Measurements from ENCODE around the gene LCMT1. TPM values are rescaled to one million over a fixed set of nuclear protein-coding genes. Genes with fewer than 3 reads are reported as not detected.

The LCMT1 gene
- total and polyA plus RNA-seq, 9 of the 15 experiments (the other 6 are each of a cell fraction or from before 2014, with no cell fraction given) = 20.0 to 42.8 (median 32.3) TPM

DNA sequence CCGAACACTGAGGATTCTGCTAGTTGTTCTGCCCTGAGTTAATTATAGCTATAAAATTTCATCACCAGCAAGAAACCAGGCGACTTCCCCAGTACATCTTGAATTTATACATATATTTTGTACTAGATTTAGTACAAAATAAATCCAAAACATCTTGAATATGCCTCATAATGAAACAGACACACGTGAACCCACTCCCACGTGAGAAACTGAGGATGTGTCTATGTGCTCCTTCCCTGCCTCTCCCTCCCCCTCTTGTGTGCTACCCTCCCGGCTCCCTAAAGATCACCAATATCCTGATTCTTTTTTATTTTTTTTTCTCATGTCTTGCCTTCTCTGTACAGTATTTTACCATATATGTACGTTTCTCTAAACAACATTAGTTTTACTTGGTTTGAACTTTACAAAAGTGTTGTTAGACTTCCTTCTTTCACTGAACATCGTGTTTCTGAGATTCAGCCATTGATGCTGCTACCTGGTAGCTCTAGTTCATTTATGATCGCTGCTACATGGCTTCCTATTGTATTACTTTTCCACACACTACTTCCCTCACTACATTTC is 1.1 kb upstream of the LCMT1 start (continued):
- TF ChIP-seq RB1 (IDR thresholded peaks at IDR 0.05; ENCODE audit: low read depth) (no peak), ZNF384 (IDR thresholded peaks at IDR 0.05; ENCODE audit: low read depth, low read length) (no peak), ZNF57 (CRISPR knock-in tag; IDR thresholded peaks at IDR 0.05) (no peak), NFRKB (IDR thresholded peaks at IDR 0.05; ENCODE audit: low read depth) (peak; percentile 54; the same call in 1 of the 2 replicates), EP400 (IDR thresholded peaks at IDR 0.05) (peak; percentile 48; the same call in 1 of the 2 replicates), TAF9B (IDR thresholded peaks at IDR 0.05; ENCODE audit: partially characterized antibody) (peak; percentile 30), XRCC5 (IDR thresholded peaks at IDR 0.05; ENCODE audit: low read depth, low read length) (no peak), YY1 (IDR thresholded peaks at IDR 0.05; ENCODE audit: borderline replicate concordance in 1 of 3, control insufficient read depth in 1 of 3, extremely low read depth in 1 of 3, insufficient read depth in 3 of 3, insufficient read length in 1 of 3, insufficient replicate concordance in 2 of 3, low read depth in 1 of 3, low read length in 2 of 3) (peak in 1 of 3 experiments; percentile 60), TRIM28 (IDR thresholded peaks at IDR 0.05) (no peak)
- TF ChIP-seq, protein P1, sequence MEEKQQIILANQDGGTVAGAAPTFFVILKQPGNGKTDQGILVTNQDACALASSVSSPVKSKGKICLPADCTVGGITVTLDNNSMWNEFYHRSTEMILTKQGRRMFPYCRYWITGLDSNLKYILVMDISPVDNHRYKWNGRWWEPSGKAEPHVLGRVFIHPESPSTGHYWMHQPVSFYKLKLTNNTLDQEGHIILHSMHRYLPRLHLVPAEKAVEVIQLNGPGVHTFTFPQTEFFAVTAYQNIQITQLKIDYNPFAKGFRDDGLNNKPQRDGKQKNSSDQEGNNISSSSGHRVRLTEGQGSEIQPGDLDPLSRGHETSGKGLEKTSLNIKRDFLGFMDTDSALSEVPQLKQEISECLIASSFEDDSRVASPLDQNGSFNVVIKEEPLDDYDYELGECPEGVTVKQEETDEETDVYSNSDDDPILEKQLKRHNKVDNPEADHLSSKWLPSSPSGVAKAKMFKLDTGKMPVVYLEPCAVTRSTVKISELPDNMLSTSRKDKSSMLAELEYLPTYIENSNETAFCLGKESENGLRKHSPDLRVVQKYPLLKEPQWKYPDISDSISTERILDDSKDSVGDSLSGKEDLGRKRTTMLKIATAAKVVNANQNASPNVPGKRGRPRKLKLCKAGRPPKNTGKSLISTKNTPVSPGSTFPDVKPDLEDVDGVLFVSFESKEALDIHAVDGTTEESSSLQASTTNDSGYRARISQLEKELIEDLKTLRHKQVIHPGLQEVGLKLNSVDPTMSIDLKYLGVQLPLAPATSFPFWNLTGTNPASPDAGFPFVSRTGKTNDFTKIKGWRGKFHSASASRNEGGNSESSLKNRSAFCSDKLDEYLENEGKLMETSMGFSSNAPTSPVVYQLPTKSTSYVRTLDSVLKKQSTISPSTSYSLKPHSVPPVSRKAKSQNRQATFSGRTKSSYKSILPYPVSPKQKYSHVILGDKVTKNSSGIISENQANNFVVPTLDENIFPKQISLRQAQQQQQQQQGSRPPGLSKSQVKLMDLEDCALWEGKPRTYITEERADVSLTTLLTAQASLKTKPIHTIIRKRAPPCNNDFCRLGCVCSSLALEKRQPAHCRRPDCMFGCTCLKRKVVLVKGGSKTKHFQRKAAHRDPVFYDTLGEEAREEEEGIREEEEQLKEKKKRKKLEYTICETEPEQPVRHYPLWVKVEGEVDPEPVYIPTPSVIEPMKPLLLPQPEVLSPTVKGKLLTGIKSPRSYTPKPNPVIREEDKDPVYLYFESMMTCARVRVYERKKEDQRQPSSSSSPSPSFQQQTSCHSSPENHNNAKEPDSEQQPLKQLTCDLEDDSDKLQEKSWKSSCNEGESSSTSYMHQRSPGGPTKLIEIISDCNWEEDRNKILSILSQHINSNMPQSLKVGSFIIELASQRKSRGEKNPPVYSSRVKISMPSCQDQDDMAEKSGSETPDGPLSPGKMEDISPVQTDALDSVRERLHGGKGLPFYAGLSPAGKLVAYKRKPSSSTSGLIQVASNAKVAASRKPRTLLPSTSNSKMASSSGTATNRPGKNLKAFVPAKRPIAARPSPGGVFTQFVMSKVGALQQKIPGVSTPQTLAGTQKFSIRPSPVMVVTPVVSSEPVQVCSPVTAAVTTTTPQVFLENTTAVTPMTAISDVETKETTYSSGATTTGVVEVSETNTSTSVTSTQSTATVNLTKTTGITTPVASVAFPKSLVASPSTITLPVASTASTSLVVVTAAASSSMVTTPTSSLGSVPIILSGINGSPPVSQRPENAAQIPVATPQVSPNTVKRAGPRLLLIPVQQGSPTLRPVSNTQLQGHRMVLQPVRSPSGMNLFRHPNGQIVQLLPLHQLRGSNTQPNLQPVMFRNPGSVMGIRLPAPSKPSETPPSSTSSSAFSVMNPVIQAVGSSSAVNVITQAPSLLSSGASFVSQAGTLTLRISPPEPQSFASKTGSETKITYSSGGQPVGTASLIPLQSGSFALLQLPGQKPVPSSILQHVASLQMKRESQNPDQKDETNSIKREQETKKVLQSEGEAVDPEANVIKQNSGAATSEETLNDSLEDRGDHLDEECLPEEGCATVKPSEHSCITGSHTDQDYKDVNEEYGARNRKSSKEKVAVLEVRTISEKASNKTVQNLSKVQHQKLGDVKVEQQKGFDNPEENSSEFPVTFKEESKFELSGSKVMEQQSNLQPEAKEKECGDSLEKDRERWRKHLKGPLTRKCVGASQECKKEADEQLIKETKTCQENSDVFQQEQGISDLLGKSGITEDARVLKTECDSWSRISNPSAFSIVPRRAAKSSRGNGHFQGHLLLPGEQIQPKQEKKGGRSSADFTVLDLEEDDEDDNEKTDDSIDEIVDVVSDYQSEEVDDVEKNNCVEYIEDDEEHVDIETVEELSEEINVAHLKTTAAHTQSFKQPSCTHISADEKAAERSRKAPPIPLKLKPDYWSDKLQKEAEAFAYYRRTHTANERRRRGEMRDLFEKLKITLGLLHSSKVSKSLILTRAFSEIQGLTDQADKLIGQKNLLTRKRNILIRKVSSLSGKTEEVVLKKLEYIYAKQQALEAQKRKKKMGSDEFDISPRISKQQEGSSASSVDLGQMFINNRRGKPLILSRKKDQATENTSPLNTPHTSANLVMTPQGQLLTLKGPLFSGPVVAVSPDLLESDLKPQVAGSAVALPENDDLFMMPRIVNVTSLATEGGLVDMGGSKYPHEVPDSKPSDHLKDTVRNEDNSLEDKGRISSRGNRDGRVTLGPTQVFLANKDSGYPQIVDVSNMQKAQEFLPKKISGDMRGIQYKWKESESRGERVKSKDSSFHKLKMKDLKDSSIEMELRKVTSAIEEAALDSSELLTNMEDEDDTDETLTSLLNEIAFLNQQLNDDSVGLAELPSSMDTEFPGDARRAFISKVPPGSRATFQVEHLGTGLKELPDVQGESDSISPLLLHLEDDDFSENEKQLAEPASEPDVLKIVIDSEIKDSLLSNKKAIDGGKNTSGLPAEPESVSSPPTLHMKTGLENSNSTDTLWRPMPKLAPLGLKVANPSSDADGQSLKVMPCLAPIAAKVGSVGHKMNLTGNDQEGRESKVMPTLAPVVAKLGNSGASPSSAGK (IDR thresholded peaks at IDR 0.05) = peak; percentile 50; the same call in 1 of the 2 replicates
- TF ChIP-seq, protein P2, sequence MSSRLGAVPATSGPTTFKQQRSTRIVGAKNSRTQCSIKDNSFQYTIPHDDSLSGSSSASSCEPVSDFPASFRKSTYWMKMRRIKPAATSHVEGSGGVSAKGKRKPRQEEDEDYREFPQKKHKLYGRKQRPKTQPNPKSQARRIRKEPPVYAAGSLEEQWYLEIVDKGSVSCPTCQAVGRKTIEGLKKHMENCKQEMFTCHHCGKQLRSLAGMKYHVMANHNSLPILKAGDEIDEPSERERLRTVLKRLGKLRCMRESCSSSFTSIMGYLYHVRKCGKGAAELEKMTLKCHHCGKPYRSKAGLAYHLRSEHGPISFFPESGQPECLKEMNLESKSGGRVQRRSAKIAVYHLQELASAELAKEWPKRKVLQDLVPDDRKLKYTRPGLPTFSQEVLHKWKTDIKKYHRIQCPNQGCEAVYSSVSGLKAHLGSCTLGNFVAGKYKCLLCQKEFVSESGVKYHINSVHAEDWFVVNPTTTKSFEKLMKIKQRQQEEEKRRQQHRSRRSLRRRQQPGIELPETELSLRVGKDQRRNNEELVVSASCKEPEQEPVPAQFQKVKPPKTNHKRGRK (tag; IDR thresholded peaks at IDR 0.05) = peak; percentile 74

All from K562 (cell line).